Hepatocyte (in vitro differentiated cells): ENCODE data around the gene C20orf204. TPM values are rescaled to one million over a fixed set of nuclear protein-coding genes. Genes with fewer than 3 reads are reported as not detected.
A peak's percentile ranks its signal among the peaks of the same experiment; 100 is the strongest.

Experiments used
- DNase-seq: peaks from one replicate; pipeline ENCODE4 v3.0.0-alpha.2; 2016; ENCODE audit warnings: low spot score
- H2AFZ ChIP-seq: fragments of 200-600 bp; sonication (generic); 2 replicates; pipeline ENCODE4 v1.6.0; 2016; ENCODE audit warnings: antibody characterized with exemption, mild to moderate bottlenecking
- H3K27ac ChIP-seq: fragments of 200-600 bp; sonication (generic); 2 replicates; pipeline ENCODE4 v1.5.1; 2016; ENCODE audit warnings: mild to moderate bottlenecking
- H3K27me3 ChIP-seq: fragments of 200-600 bp; sonication (generic); 2 replicates; pipeline ENCODE4 v1.6.1; 2016
- H3K36me3 ChIP-seq: fragments of 200-600 bp; sonication (generic); replicated peaks from 2 replicates; pipeline ENCODE4 v1.5.1; 2016; ENCODE audit warnings: low read depth; ENCODE audit not compliant: insufficient read depth
- H3K4me1 ChIP-seq: fragments of 200-600 bp; sonication (generic); 2 replicates; pipeline ENCODE4 v1.5.1; 2016; ENCODE audit warnings: mild to moderate bottlenecking, moderate library complexity; ENCODE audit not compliant: insufficient read depth
- H3K4me2 ChIP-seq: fragments of 200-600 bp; sonication (generic); 2 replicates; pipeline ENCODE4 v1.6.0; 2016
- H3K4me3 ChIP-seq: fragments of 200-600 bp; sonication (generic); 2 replicates; pipeline ENCODE4 v1.5.1; 2016; ENCODE audit warnings: mild to moderate bottlenecking
- H3K79me2 ChIP-seq: fragments of 200-600 bp; sonication (generic); 2 replicates; pipeline ENCODE4 v1.6.0; 2017; ENCODE audit warnings: mild to moderate bottlenecking
- H3K9me2 ChIP-seq: fragments of 200-600 bp; sonication (generic); replicated peaks from 2 replicates; pipeline ENCODE4 v1.6.0; 2017; ENCODE audit warnings: mild to moderate bottlenecking; ENCODE audit not compliant: insufficient read depth
- H3K9me3 ChIP-seq: fragments of 200-600 bp; sonication (generic); 2 replicates; pipeline ENCODE4 v1.5.1; 2016; ENCODE audit warnings: low read depth, mild to moderate bottlenecking
- H4K20me1 ChIP-seq: fragments of 200-600 bp; sonication (generic); 2 replicates; pipeline ENCODE4 v1.6.0; 2016; ENCODE audit warnings: mild to moderate bottlenecking; ENCODE audit not compliant: insufficient read depth, poor library complexity, severe bottlenecking
- CTCF ChIP-seq: fragments of 200-600 bp; sonication (generic); IDR thresholded peaks from 2 replicates; pipeline ENCODE4 v1.5.1; 2016; ENCODE audit warnings: antibody characterized with exemption, mild to moderate bottlenecking; ENCODE audit not compliant: poor library complexity
- EZH2 ChIP-seq: fragments of 200-600 bp; sonication (generic); IDR thresholded peaks from 2 replicates; pipeline ENCODE4 v1.6.1; 2016; ENCODE audit warnings: antibody characterized with exemption, mild to moderate bottlenecking, borderline replicate concordance
- EZH2phosphoT487 ChIP-seq: fragments of 200-600 bp; sonication (generic); IDR thresholded peaks from one replicate; pipeline ENCODE4 v1.6.1; 2018; ENCODE audit warnings: antibody characterized with exemption, mild to moderate bottlenecking, low read depth, moderate library complexity; ENCODE audit not compliant: unreplicated experiment, severe bottlenecking
- WGBS: methylation state at CpG from one replicate; pipeline ENCODE4 v1.1.6; 2016; ENCODE audit warnings: low lambda C conversion rate; ENCODE audit errors: missing lambda C conversion rate; 5-methylcytosine and 5-hydroxymethylcytosine counted together
- polyA plus RNA-seq: library from polyadenylated mRNA; unstranded; fragments of >200 nt; fragmentation: Nextera tagmentation; extraction: Ambion mirVana; gene quantifications from 2 replicates; pipeline ENCODE4 v1.2.1, GENCODE V29; 2016
- total RNA-seq: library from RNA; depleted of rRNA; stranded (reverse); fragments of >200 nt; gene quantifications from 2 replicates; pipeline ENCODE4 v1.2.3, GENCODE V29; 2014

C20orf204 gene
- total and polyA plus RNA-seq, 2 experiments from 2014 or later, result 0.57 to 1.7 TPM

GRCh38 chr20:64077094-64077493, 41.1 kb downstream of the C20orf204 start:
- no peaks in the 10 kb centered on the region for H3K79me2 ChIP-seq
- H3K9me2 ChIP-seq, result no peaks in the 10 kb centered on the region
- H3K27me3 ChIP-seq, result peaks cover 5% of the 10 kb centered on the region
- H3K4me2 ChIP-seq, result no peak overlapping the region
- no peaks in the 10 kb centered on the region for H3K9me3 ChIP-seq
- H3K27ac ChIP-seq, result no peak overlapping the region
- WGBS, result 97% methylated on average over 7 of the region's 8 CpGs
- H2AFZ ChIP-seq, result no peak overlapping the region
- peaks cover 9% of the 10 kb centered on the region for H3K4me1 ChIP-seq
- TF ChIP-seq EZH2 (no peak), CTCF (no peak), EZH2phosphoT487 (no peak)
- H3K4me3 ChIP-seq, result no peak overlapping the region
- no peaks in the 10 kb centered on the region for H3K36me3 ChIP-seq
- DNase-seq, result no peak
- H4K20me1 ChIP-seq, result no peaks in the 10 kb centered on the region

DNA sequence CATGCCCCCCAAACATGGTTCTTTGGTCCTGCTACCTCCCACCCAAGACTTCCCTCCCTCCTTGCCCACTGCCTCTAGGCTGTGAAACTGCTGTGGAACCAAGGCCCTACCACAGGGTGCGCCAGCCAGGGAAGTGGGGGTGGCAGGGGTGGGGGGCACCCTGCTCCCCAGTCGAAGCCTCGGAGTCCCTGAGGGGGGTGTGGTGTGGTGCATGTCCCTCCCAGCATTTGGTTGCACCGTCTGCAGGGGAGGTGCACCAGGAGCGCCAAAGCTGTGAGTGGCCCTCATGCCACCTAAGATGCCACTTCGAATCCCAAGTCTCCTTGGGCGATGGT, 41.5 kb downstream of the C20orf204 start:
- no peaks in the 10 kb centered on the region for H3K36me3 ChIP-seq
- WGBS, result 91% methylated on average over 7 of the region's 7 CpGs
- TF ChIP-seq EZH2phosphoT487 (no peak), EZH2 (no peak), CTCF (no peak)
- no peaks in the 10 kb centered on the region for H3K9me3 ChIP-seq
- H3K9me2 ChIP-seq, result no peaks in the 10 kb centered on the region
- H3K4me2 ChIP-seq, result no peak overlapping the region
- H3K27ac ChIP-seq, result no peak overlapping the region
- no peak overlapping the region for H3K4me3 ChIP-seq
- H3K4me1 ChIP-seq, result peaks cover 9% of the 10 kb centered on the region
- H3K79me2 ChIP-seq, result no peaks in the 10 kb centered on the region
- peaks cover 5% of the 10 kb centered on the region for H3K27me3 ChIP-seq
- no peak for DNase-seq
- H2AFZ ChIP-seq, result no peak overlapping the region
- H4K20me1 ChIP-seq, result no peaks in the 10 kb centered on the region

DNA sequence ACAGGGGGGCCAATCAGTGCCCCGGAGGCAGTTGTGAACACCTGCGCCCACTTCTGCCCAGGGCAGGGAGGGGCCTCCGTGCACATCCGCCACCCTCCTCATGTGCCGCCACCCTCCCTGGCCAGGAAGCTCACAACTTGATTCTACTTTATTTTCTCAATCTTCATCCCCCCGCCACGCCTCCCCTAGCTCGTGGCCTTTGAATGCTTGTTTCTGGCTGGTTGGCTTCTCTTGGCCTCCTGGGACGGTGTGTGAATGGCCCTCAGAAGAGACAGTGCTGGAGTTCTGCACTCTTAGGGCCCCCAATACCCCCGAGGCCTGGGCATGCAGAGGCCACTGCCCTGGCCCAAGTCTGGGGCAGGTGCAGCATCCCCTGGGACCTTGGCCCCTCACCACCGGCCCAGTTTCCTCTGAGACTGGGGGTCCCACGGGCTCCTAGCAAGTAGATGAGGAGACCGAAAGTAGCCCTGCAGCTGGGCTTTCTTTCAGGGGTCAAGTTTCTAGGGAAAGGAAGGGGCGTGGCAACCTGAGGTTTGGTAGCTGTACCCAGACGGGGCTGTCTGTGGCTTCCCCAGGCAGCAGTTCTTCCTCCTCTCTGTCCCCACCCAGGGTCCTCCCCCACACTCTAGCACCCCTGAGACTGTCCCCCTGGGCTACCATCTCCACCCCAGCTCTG, 42.0 kb downstream of the C20orf204 start:
- Histone ChIP-seq H4K20me1 (no peaks in the 10 kb centered on the region), H3K36me3 (no peaks in the 10 kb centered on the region), H2AFZ (no peak overlapping the region), H3K9me2 (no peaks in the 10 kb centered on the region), H3K4me1 (peaks cover 9% of the 10 kb centered on the region), H3K9me3 (no peaks in the 10 kb centered on the region), H3K27me3 (peaks cover 8% of the 10 kb centered on the region), H3K4me3 (no peak overlapping the region), H3K79me2 (no peaks in the 10 kb centered on the region), H3K27ac (no peak overlapping the region), H3K4me2 (peak overlapping the region; percentile 98)
- DNase-seq, result no peak
- 76% methylated on average over 15 of the region's 15 CpGs for WGBS
- TF ChIP-seq CTCF (no peak), EZH2phosphoT487 (no peak), EZH2 (no peak)

GRCh38 chr20:64078934-64079272, 42.9 kb downstream of the C20orf204 start:
- Histone ChIP-seq H3K27ac (no peak overlapping the region), H3K36me3 (no peaks in the 10 kb centered on the region), H3K9me3 (no peaks in the 10 kb centered on the region), H3K4me2 (peak overlapping the region; percentile 98), H3K4me3 (peak overlapping the region; percentile 85), H3K27me3 (peaks cover 13% of the 10 kb centered on the region), H3K79me2 (no peaks in the 10 kb centered on the region), H4K20me1 (no peaks in the 10 kb centered on the region), H3K9me2 (no peaks in the 10 kb centered on the region), H2AFZ (peak overlapping the region; percentile 83), H3K4me1 (peaks cover 10% of the 10 kb centered on the region)
- WGBS, result 44% methylated on average over 4 of the region's 4 CpGs
- DNase-seq, result no peak
- TF ChIP-seq CTCF (no peak), EZH2 (no peak), EZH2phosphoT487 (no peak)
